K562 (cell line): Measurements from ENCODE around the gene SEC23B. TPM values are rescaled to one million over a fixed set of nuclear protein-coding genes. Genes with fewer than 3 reads are reported as not detected.

Source experiments
- ATAC-seq: fragments of 200-7000 bp; cut with Tn5 transposase; 3 replicates; pipeline ENCODE4 v1.9.1; 2020; ENCODE audit warnings: moderate library complexity
- BruUV-seq: library from RNA; stranded (reverse); fragments of 400-500 nt; replicated peaks from 2 replicates; lab custom pipeline; 2021; lab: Mats Ljungman, UMichigan
- CTCF ChIA-PET: fragments of 300-600 bp; formaldehyde crosslinking; extraction: SDS; loops from one replicate; lab custom pipeline; 2021; ENCODE audit warnings: low intra/inter-chr PET ratio; lab: Yijun Ruan, JAX
- POLR2A ChIA-PET: fragments of 300-600, 350-650 bp; sonication (Branson Sonifier 250); formaldehyde crosslinking; extraction: SDS; loops from one replicate; lab custom pipeline; 2021; ENCODE audit warnings: antibody characterized with exemption, inconsistent platforms; lab: Yijun Ruan, JAX
- DNase-seq, 4 experiments: peaks; one replicate each; pipeline versions ENCODE4 v3.0.0 to v3.0.0-alpha.2; 2011 to 2018; ENCODE audit warnings: low spot score in 3 of 4, mixed read lengths in 3 of 4; ENCODE audit errors: extremely low read depth in 1 of 4
- FAIRE-seq: peaks from 2 replicates; lab custom pipeline; 2011; peaks lifted over from hg19 to GRCh38; lab: Jason Lieb, UNC
- H2AFZ ChIP-seq: 2 replicates; pipeline ENCODE4 v1.6.0; 2011; ENCODE audit warnings: low read depth, low read length, control low read depth, inconsistent platforms
- H3K27ac ChIP-seq: fragments of 200-600 bp; 3 replicates; pipeline ENCODE4 v1.8.0; 2011; ENCODE audit warnings: low read depth, mild to moderate bottlenecking, control low read depth, inconsistent platforms, low read length, moderate library complexity, mixed read lengths; ENCODE audit errors: extremely low read depth
- H3K27me3 ChIP-seq, 2 experiments: fragments of 300-600 bp in 1 of 2; 2 replicates in 1 of 2; 3 replicates in 1 of 2; pipeline versions ENCODE4 v1.6.0 to v1.8.0; 2011; ENCODE audit warnings: inconsistent platforms in 2 of 2, low read length in 2 of 2, mild to moderate bottlenecking in 1 of 2, mixed read lengths in 1 of 2, moderate library complexity in 1 of 2; ENCODE audit not compliant: control insufficient read depth in 2 of 2, insufficient read depth in 2 of 2
- H3K36me3 ChIP-seq: fragments of 300-600 bp; 3 replicates; pipeline ENCODE4 v1.8.0; 2011; ENCODE audit warnings: mild to moderate bottlenecking, low read length, inconsistent platforms; ENCODE audit not compliant: control insufficient read depth, insufficient read depth
- H3K4me1 ChIP-seq, 2 experiments: fragments of 200-600 bp in 1 of 2; replicated peaks in 1 of 2; 2 replicates in 1 of 2; 3 replicates in 1 of 2; pipeline versions ENCODE4 v1.5.1 to v1.8.0; 2011; ENCODE audit warnings: inconsistent platforms in 2 of 2, low read length in 2 of 2, mild to moderate bottlenecking in 1 of 2, mixed read lengths in 1 of 2, moderate library complexity in 1 of 2; ENCODE audit not compliant: control insufficient read depth in 2 of 2, insufficient read depth in 2 of 2
- H3K4me2 ChIP-seq: 2 replicates; pipeline ENCODE4 v1.6.1; 2011; ENCODE audit warnings: low read length, control low read depth, inconsistent platforms, mixed read lengths; ENCODE audit not compliant: insufficient read depth
- H3K4me3 ChIP-seq: fragments of 200-600 bp; sonication (generic), shearing (Covaris generic); 2 replicates; pipeline ENCODE4 v1.5.1; 2016; ENCODE audit warnings: control low read depth, inconsistent platforms
- H3K79me2 ChIP-seq: fragments of 200-600 bp; 3 replicates; pipeline ENCODE4 v1.8.0; 2011; ENCODE audit warnings: low read length, inconsistent platforms; ENCODE audit not compliant: control insufficient read depth, insufficient read depth
- H3K9ac ChIP-seq, 2 experiments: 2 replicates each; pipeline versions ENCODE4 v1.6.0 to v1.6.1; 2011; ENCODE audit warnings: low read depth in 2 of 2, low read length in 2 of 2, control low read depth in 1 of 2, inconsistent platforms in 1 of 2, mild to moderate bottlenecking in 1 of 2, mixed read lengths in 1 of 2; ENCODE audit not compliant: insufficient read depth in 1 of 2
- H3K9me1 ChIP-seq: one replicate; pipeline ENCODE4 v1.6.0; 2011; ENCODE audit warnings: inconsistent platforms, mild to moderate bottlenecking, low read length, moderate library complexity; ENCODE audit not compliant: control insufficient read depth, insufficient read depth
- H3K9me3 ChIP-seq: replicated peaks from 2 replicates; pipeline ENCODE4 v1.5.1; 2011; ENCODE audit warnings: low read depth, low read length, inconsistent platforms; ENCODE audit not compliant: control insufficient read depth, insufficient read depth
- H4K20me1 ChIP-seq: replicated peaks from 2 replicates; pipeline ENCODE4 v1.6.1; 2011; ENCODE audit warnings: low read length, inconsistent platforms, mixed read lengths; ENCODE audit not compliant: control insufficient read depth, insufficient read depth
- ARID1B ChIP-seq: fragments of 450-650 bp; IDR thresholded peaks from 2 replicates; pipeline ENCODE4 v1.6.1; 2016; ENCODE audit warnings: antibody characterized with exemption, mild to moderate bottlenecking, inconsistent platforms
- DACH1 ChIP-seq: fragments of 450-650 bp; IDR thresholded peaks from 2 replicates; pipeline ENCODE4 v1.6.1; 2018; ENCODE audit not compliant: partially characterized antibody
- KLF10 ChIP-seq: fragments of 250-450 bp; sonication (Bioruptor Pico); IDR thresholded peaks from 2 replicates; pipeline ENCODE4 v1.6.1; 2021; ENCODE audit warnings: matching md5 sums
- PYGO2 ChIP-seq: fragments of 450-650 bp; IDR thresholded peaks from 2 replicates; pipeline ENCODE4 v1.6.1; 2016; ENCODE audit warnings: mild to moderate bottlenecking, missing genetic modification characterization, moderate library complexity, missing compliant biosample characterization
- RFX5 ChIP-seq: IDR thresholded peaks from 2 replicates; pipeline ENCODE4 v1.6.1; 2011; ENCODE audit warnings: low read depth, mild to moderate bottlenecking, improper control_type of control experiment, low read length
- THAP12 ChIP-seq: fragments of 250-450 bp; sonication (Bioruptor Pico); IDR thresholded peaks from 2 replicates; pipeline ENCODE4 v1.9.0; 2021; ENCODE audit warnings: mild to moderate bottlenecking, inconsistent platforms
- ZNF384 ChIP-seq: IDR thresholded peaks from 2 replicates; pipeline ENCODE4 v1.6.1; 2012; ENCODE audit warnings: low read depth, low read length, improper control_type of control experiment
- ZNF639 ChIP-seq, 2 experiments: fragments of 200-800 bp in 1 of 2; sonication (Bioruptor generic) in 1 of 2; sonication (generic) in 1 of 2; formaldehyde crosslinking in 1 of 2; IDR thresholded peaks in 1 of 2; conservative IDR thresholded peaks in 1 of 2; 2 replicates each; pipeline versions ENCODE4 v1.5.0 to v1.6.1; 2016 to 2020; ENCODE audit warnings: missing compliant biosample characterization in 1 of 2, missing genetic modification characterization in 1 of 2, missing genetic modification reagents in 1 of 2
- in situ Hi-C: fragments of 300-500 bp; cut with MboI; formaldehyde crosslinking; loops from 4 replicates; pipeline ENCODE4 v1.15.0; 2018; ENCODE audit warnings: inconsistent platforms, mixed read lengths
- intact Hi-C: fragments of 100-400 bp; cut with micrococcal nuclease; formaldehyde crosslinking; loops from 2 replicates; pipeline ENCODE4 v1.14.2; 2022
- polyA plus RNA-seq, 8 experiments: library from polyadenylated mRNA; depleted of rRNA in 4 of 8; stranded (reverse) in 5 of 8; unstranded in 3 of 8; fragments of >200 nt; fragmentation: Nextera tagmentation in 2 of 8; fragmentation: Illumina TruSeq in 1 of 8; extraction: Ambion mirVana in 2 of 8; extraction: Trizol in 1 of 8; gene quantifications; 2 replicates each; pipeline versions ENCODE4 v1.2.1 to v1.2.3, GENCODE V29; 2011 to 2014; ENCODE audit warnings: inconsistent platforms in 1 of 8, missing spikeins in 1 of 8
- total RNA-seq, 7 experiments: library from RNA; depleted of rRNA in 6 of 7; stranded (reverse); fragments of >200 nt in 6 of 7; fragmentation: Illumina TruSeq in 2 of 7; extraction: Trizol in 2 of 7; gene quantifications; 2 replicates each; pipeline versions ENCODE4 v1.2.1 to v1.2.3, GENCODE V29; 2011 to 2021; ENCODE audit warnings: low replicate concordance in 1 of 7

SEC23B gene
- total and polyA plus RNA-seq, 9 of the 15 experiments (the other 6 are each of a cell fraction or from before 2014, with no cell fraction given) = 31.7 to 70.2 (median 38.5) TPM

GRCh38 chr20:18529041-18529440, 21.3 kb downstream of the SEC23B start:
- in situ Hi-C loops = no loop called here
- no peak for FAIRE-seq
- ChIA-PET POLR2A (interaction anchor here (1.2 to 1.3 kb wide), 2 partner anchors 18 to 21 kb away, joined by 4 to 6 read pairs; partner anchors contain the start of gene SEC23B), CTCF (no interaction called here)
- no peak for DNase-seq
- no peaks in the 10 kb centered on the region for H3K79me2 ChIP-seq
- H3K4me1 ChIP-seq = no peaks in the 10 kb centered on the region
- TF ChIP-seq RFX5 (no peak), ZNF639 (CRISPR knock-in tag; conservative IDR thresholded peaks at IDR 0.05 in 1 of 2, IDR thresholded peaks at IDR 0.05 in 1 of 2) (no peak), DACH1 (no peak), PYGO2 (tag) (no peak), ZNF384 (no peak), THAP12 (CRISPR knock-in tag) (no peak), KLF10 (no peak), ARID1B (no peak)
- no TSS peak for BruUV-seq
- H3K27ac ChIP-seq = no peak overlapping the region
- no peak for ATAC-seq
- no peaks in the 10 kb centered on the region for H3K9me3 ChIP-seq
- no peak overlapping the region for H3K9ac ChIP-seq
- intact Hi-C loops = no loop called here
- H3K27me3 ChIP-seq = no peaks in the 10 kb centered on the region
- no peak overlapping the region for H3K4me3 ChIP-seq
- H3K9me1 ChIP-seq = no peaks in the 10 kb centered on the region
- peaks cover 86% of the 10 kb centered on the region for H3K36me3 ChIP-seq
- no peaks in the 10 kb centered on the region for H4K20me1 ChIP-seq
- H2AFZ ChIP-seq = no peak overlapping the region
- no peak overlapping the region for H3K4me2 ChIP-seq
